ENCODE measurements around the gene FKBP1A.

GRCh38 chr20:1442304-1442703 is 49.5 kb upstream of the FKBP1A start:
- TF ChIP-seq POLR2A (IDR thresholded peaks at IDR 0.05; ENCODE audit: extremely low read depth, insufficient read length) (no peak), CTCF (IDR thresholded peaks at IDR 0.05; ENCODE audit: low read depth, low read length) (no peak)
